Keratinocyte (primary cell): ENCODE data around the gene RERE. TPM values are rescaled to one million over a fixed set of nuclear protein-coding genes. Genes with fewer than 3 reads are reported as not detected.

Experiments
- DNase-seq: peaks from one replicate; pipeline ENCODE4 v3.0.0-alpha.2; 2011; ENCODE audit warnings: low read depth, missing footprints, low spot score
- FAIRE-seq: peaks from 2 replicates; lab custom pipeline; 2011; peaks lifted over from hg19 to GRCh38; lab: Jason Lieb, UNC
- H2AFZ ChIP-seq: 2 replicates; pipeline ENCODE4 v1.6.0; 2012; ENCODE audit warnings: low read length, control low read depth, inconsistent platforms; ENCODE audit not compliant: control insufficient read depth
- H3K27ac ChIP-seq: 2 replicates; pipeline ENCODE4 v1.5.1; 2011; ENCODE audit warnings: low read length; ENCODE audit not compliant: control insufficient read depth, insufficient read depth
- H3K27me3 ChIP-seq: 3 replicates; pipeline ENCODE4 v1.6.0; 2011; ENCODE audit warnings: low read length; ENCODE audit not compliant: control insufficient read depth, insufficient read depth; ENCODE audit errors: extremely low read depth
- H3K36me3 ChIP-seq, 2 experiments: 2 replicates in 1 of 2; 3 replicates in 1 of 2; pipeline ENCODE4 v1.5.1; 2011; ENCODE audit warnings: low read length in 2 of 2, mild to moderate bottlenecking in 1 of 2; ENCODE audit not compliant: control insufficient read depth in 2 of 2, insufficient read depth in 2 of 2; ENCODE audit errors: extremely low read depth in 1 of 2
- H3K4me1 ChIP-seq: 3 replicates; pipeline ENCODE4 v1.5.1; 2011; ENCODE audit warnings: low read length; ENCODE audit not compliant: control insufficient read depth, insufficient read depth; ENCODE audit errors: extremely low read depth
- H3K4me2 ChIP-seq: 3 replicates; pipeline ENCODE4 v1.6.0; 2011; ENCODE audit warnings: low read depth, low read length; ENCODE audit not compliant: control insufficient read depth, insufficient read depth; ENCODE audit errors: extremely low read depth
- H3K4me3 ChIP-seq, 3 experiments: fragments of 200-600 bp in 1 of 3; sonication (generic) in 1 of 3; 2 replicates in 2 of 3; 3 replicates in 1 of 3; pipeline ENCODE4 v1.5.1; 2011 to 2016; ENCODE audit warnings: low read length in 3 of 3, mild to moderate bottlenecking in 3 of 3, control low read depth in 2 of 3, inconsistent platforms in 1 of 3, low read depth in 1 of 3, mixed read lengths in 1 of 3, mixed run types in 1 of 3, moderate library complexity in 1 of 3; ENCODE audit not compliant: control insufficient read depth in 2 of 3, insufficient read depth in 2 of 3; ENCODE audit errors: extremely low read depth in 1 of 3
- H3K79me2 ChIP-seq: 2 replicates; pipeline ENCODE4 v1.6.0; 2012; ENCODE audit warnings: low read length; ENCODE audit not compliant: control insufficient read depth, insufficient read depth
- H3K9ac ChIP-seq: 3 replicates; pipeline ENCODE4 v1.6.0; 2011; ENCODE audit warnings: low read length; ENCODE audit not compliant: control insufficient read depth, insufficient read depth; ENCODE audit errors: extremely low read depth
- H3K9me1 ChIP-seq: 3 replicates; pipeline ENCODE4 v1.6.0; 2011; ENCODE audit warnings: low read length; ENCODE audit not compliant: control insufficient read depth, insufficient read depth; ENCODE audit errors: extremely low read depth
- H3K9me3 ChIP-seq: 2 replicates; pipeline ENCODE4 v1.5.1; 2012; ENCODE audit warnings: low read depth, low read length; ENCODE audit not compliant: control insufficient read depth
- H4K20me1 ChIP-seq: 3 replicates; pipeline ENCODE4 v1.6.0; 2011; ENCODE audit warnings: low read length; ENCODE audit not compliant: control insufficient read depth, insufficient read depth; ENCODE audit errors: extremely low read depth
- CTCF ChIP-seq, 3 experiments: IDR thresholded peaks in 1 of 3; conservative IDR thresholded peaks in 1 of 3; optimal IDR thresholded peaks in 1 of 3; 2 replicates in 2 of 3; 3 replicates in 1 of 3; pipeline versions ENCODE3 to v1.5.1; 2011; ENCODE audit warnings: low read length in 3 of 3, mild to moderate bottlenecking in 3 of 3, moderate library complexity in 2 of 3, control low read depth in 1 of 3, inconsistent platforms in 1 of 3; ENCODE audit not compliant: insufficient read depth in 2 of 3; ENCODE audit errors: extremely low read depth in 1 of 3
- EZH2 ChIP-seq: IDR thresholded peaks from one replicate; pipeline ENCODE4 v1.6.1; 2012; ENCODE audit warnings: inconsistent platforms, mild to moderate bottlenecking, low read length, moderate library complexity
- dilution Hi-C: fragments of 300-500 bp; cut with MboI; formaldehyde crosslinking; loops from one replicate; pipeline ENCODE4 v1.7.0; 2020; ENCODE audit warnings: low sequenced_read_pairs; ENCODE audit not compliant: extremely low pct_ligation_motif_present
- polyA plus RNA-seq, 5 experiments: library from polyadenylated mRNA; depleted of rRNA in 3 of 5; stranded (reverse) in 3 of 5; stranded (forward) in 1 of 5; unstranded in 1 of 5; fragments of >200 nt; gene quantifications; 1 replicate in 1 of 5; 2 replicates in 3 of 5; 3 replicates in 1 of 5; pipeline versions ENCODE4 v1.2.1 to v1.2.3, GENCODE V29; 2011 to 2012; ENCODE audit warnings: missing spikeins in 2 of 5, low read depth in 1 of 5, low replicate concordance in 1 of 5

Gene RERE
- polyA plus RNA-seq, 1 donor (not counting 4 experiments of a cell fraction or from before 2014, with no cell fraction given), result 3.8 TPM

- H3K9me1 ChIP-seq, result no peaks in the 10 kb centered on the region
- no peak overlapping the region for H3K4me3 ChIP-seq
- no peaks in the 10 kb centered on the region for H3K27me3 ChIP-seq
- H3K9me3 ChIP-seq, result no peaks in the 10 kb centered on the region
- H3K9ac ChIP-seq, result no peak overlapping the region
- H3K4me1 ChIP-seq, result peaks cover 31% of the 10 kb centered on the region
- H3K27ac ChIP-seq, result no peak overlapping the region
- DNase-seq, result no peak
- dilution Hi-C loops, result no loop called here
- no peaks in the 10 kb centered on the region for H3K36me3 ChIP-seq
- no peak overlapping the region for H3K4me2 ChIP-seq
- peaks cover 24% of the 10 kb centered on the region for H3K79me2 ChIP-seq
- TF ChIP-seq CTCF (optimal IDR thresholded peaks at IDR 0.05 in 1 of 3, IDR thresholded peaks at IDR 0.05 in 1 of 3, conservative IDR thresholded peaks at IDR 0.05 in 1 of 3; ENCODE audit: extremely low read depth in 1 of 3, insufficient read depth in 2 of 3, low read length in 3 of 3), result peak; percentile 73 to 86 (median 74)
- TF ChIP-seq EZH2, result no peak
- H2AFZ ChIP-seq, result no peak overlapping the region
- no peak for FAIRE-seq
- no peaks in the 10 kb centered on the region for H4K20me1 ChIP-seq
Measured at GRCh38 chr1:8671306-8671917, 146.0 kb downstream of the RERE start.

- Histone ChIP-seq H3K9me3 (no peaks in the 10 kb centered on the region), H3K79me2 (peaks cover 27% of the 10 kb centered on the region), H3K4me2 (peak overlapping the region; percentile 10), H3K36me3 (no peaks in the 10 kb centered on the region), H3K27me3 (no peaks in the 10 kb centered on the region), H3K9me1 (no peaks in the 10 kb centered on the region), H2AFZ (no peak overlapping the region), H3K9ac (no peak overlapping the region), H3K27ac (no peak overlapping the region), H3K4me1 (peaks cover 30% of the 10 kb centered on the region), H3K4me3 (no peak overlapping the region), H4K20me1 (no peaks in the 10 kb centered on the region)
- dilution Hi-C loops, result no loop called here
- peak; percentile 69 for FAIRE-seq
- DNase-seq, result no peak
- TF ChIP-seq EZH2 (no peak), CTCF (optimal IDR thresholded peaks at IDR 0.05 in 1 of 3, IDR thresholded peaks at IDR 0.05 in 1 of 3, conservative IDR thresholded peaks at IDR 0.05 in 1 of 3; ENCODE audit: extremely low read depth in 1 of 3, insufficient read depth in 2 of 3, low read length in 3 of 3) (no peak)
Measured at GRCh38 chr1:8670371-8670818, 147.0 kb downstream of the RERE start.
